Measurements from ENCODE around the gene DBF4B.

The DBF4B gene

GRCh38 chr17:44785921-44786320, 77.5 kb downstream of the DBF4B start:
- TF ChIP-seq CTCF (IDR thresholded peaks at IDR 0.05; ENCODE audit: control insufficient read depth, insufficient read depth, low read depth, low read length, missing control alignments) = no peak
- H3K4me3 ChIP-seq (ENCODE audit: control insufficient read depth, low read depth, low read length) = no peak overlapping the region
- DNase-seq (ENCODE audit: low read depth) = no peak

GRCh38 chr17:44786551-44787081, 78.2 kb downstream of the DBF4B start:
- no peak overlapping the region for H3K4me3 ChIP-seq (ENCODE audit: control insufficient read depth, low read depth, low read length)
- no peak for DNase-seq (ENCODE audit: low read depth)
- no peak for TF ChIP-seq CTCF (IDR thresholded peaks at IDR 0.05; ENCODE audit: control insufficient read depth, insufficient read depth, low read depth, low read length, missing control alignments)

DNA sequence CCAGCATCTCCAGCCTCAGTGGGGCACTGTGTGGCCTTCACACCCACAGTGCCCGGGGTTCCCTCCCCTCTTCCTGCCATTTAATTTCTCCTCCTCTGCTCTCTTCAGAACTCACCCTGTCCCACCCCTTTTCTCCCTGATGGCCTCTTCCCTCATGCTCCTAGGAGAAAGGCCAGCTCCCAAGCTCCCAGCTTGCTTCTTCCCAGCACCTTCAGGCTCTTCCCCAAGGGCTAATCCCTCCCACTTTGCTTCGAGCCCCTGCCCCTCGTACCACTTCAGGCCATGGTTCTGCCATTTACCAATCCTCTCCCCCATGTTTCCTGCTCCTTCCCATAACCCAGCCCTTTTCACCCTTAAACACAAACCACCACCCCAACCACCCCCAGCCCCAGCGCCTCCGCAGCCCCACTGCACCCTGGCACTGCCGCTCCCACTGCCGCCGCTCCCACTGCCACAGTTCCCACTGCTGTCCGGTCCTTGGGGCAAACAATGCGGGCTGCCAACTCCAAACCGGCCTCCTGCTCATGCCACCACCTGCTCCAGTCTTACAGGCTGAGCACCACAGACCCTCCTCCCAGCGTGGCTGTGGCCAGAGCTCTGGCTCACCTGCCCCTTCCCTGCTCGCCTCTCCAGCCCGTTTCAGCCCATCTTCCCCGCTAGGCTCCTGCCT, 78.9 kb downstream of the DBF4B start:
- DNase-seq (ENCODE audit: low read depth) = no peak
- no peak for TF ChIP-seq CTCF (IDR thresholded peaks at IDR 0.05; ENCODE audit: control insufficient read depth, insufficient read depth, low read depth, low read length, missing control alignments)
- no peak overlapping the region for H3K4me3 ChIP-seq (ENCODE audit: control insufficient read depth, low read depth, low read length)

GRCh38 chr17:44788139-44788538, 79.7 kb downstream of the DBF4B start:
- TF ChIP-seq CTCF (IDR thresholded peaks at IDR 0.05; ENCODE audit: control insufficient read depth, insufficient read depth, low read depth, low read length, missing control alignments) = no peak
- H3K4me3 ChIP-seq (ENCODE audit: control insufficient read depth, low read depth, low read length) = no peak overlapping the region
- DNase-seq (ENCODE audit: low read depth) = no peak

- TF ChIP-seq CTCF (IDR thresholded peaks at IDR 0.05; ENCODE audit: control insufficient read depth, insufficient read depth, low read depth, low read length, missing control alignments) = no peak
- H3K4me3 ChIP-seq (ENCODE audit: control insufficient read depth, low read depth, low read length) = no peak overlapping the region
- no peak for DNase-seq (ENCODE audit: low read depth)
These were observed 83.8 kb downstream of the DBF4B start for GRCh38 chr17:44792276-44792675.

- no peak overlapping the region for H3K4me3 ChIP-seq (ENCODE audit: control insufficient read depth, low read depth, low read length)
- DNase-seq (ENCODE audit: low read depth) = no peak
- no peak for TF ChIP-seq CTCF (IDR thresholded peaks at IDR 0.05; ENCODE audit: control insufficient read depth, insufficient read depth, low read depth, low read length, missing control alignments)
These were observed 85.7 kb downstream of the DBF4B start for GRCh38 chr17:44793885-44794842.
